OCI-LY1 (cell line): ENCODE measurements around the gene RNF151.
A peak's percentile ranks its signal among the peaks of the same experiment; 100 is the strongest.

ENCODE experiments used
- H2AFZ ChIP-seq: fragments of 200-600 bp; sonication (generic), shearing (Covaris generic); 2 replicates; pipeline ENCODE4 v1.6.0; 2014; ENCODE audit warnings: antibody characterized with exemption, mild to moderate bottlenecking, low read length
- H3F3A ChIP-seq: fragments of 200-600 bp; sonication (generic), shearing (Covaris generic); 2 replicates; pipeline ENCODE4 v1.6.0; 2014; ENCODE audit warnings: mild to moderate bottlenecking, antibody characterized with exemption, low read length, moderate library complexity; ENCODE audit not compliant: insufficient read depth
- H3K27ac ChIP-seq: fragments of 200-600 bp; sonication (generic); 2 replicates; pipeline ENCODE4 v1.5.1; 2014; ENCODE audit warnings: low read length, mixed run types, mild to moderate bottlenecking, low read depth; ENCODE audit not compliant: poor library complexity, severe bottlenecking
- H3K27me3 ChIP-seq: fragments of 200-600 bp; sonication (generic); 2 replicates; pipeline ENCODE4 v1.6.0; 2014; ENCODE audit warnings: antibody characterized with exemption, mild to moderate bottlenecking, low read length, moderate library complexity; ENCODE audit not compliant: insufficient read depth
- H3K36me3 ChIP-seq: fragments of 200-600 bp; sonication (generic); 2 replicates; pipeline ENCODE4 v1.6.1; 2014; ENCODE audit warnings: mild to moderate bottlenecking, antibody characterized with exemption, low read length, moderate library complexity, mixed read lengths; ENCODE audit not compliant: insufficient read depth
- H3K4me1 ChIP-seq: fragments of 200-600 bp; sonication (generic); 2 replicates; pipeline ENCODE4 v1.5.1; 2014; ENCODE audit warnings: mild to moderate bottlenecking, low read length, moderate library complexity; ENCODE audit not compliant: insufficient read depth, severe bottlenecking
- H3K4me2 ChIP-seq: fragments of 200-600 bp; sonication (generic), shearing (Covaris generic); 2 replicates; pipeline ENCODE4 v1.6.1; 2014; ENCODE audit warnings: low read length
- H3K4me3 ChIP-seq: fragments of 200-600 bp; sonication (generic); 2 replicates; pipeline ENCODE4 v1.5.1; 2014; ENCODE audit warnings: low read length, low read depth, mild to moderate bottlenecking, mixed read lengths; ENCODE audit not compliant: poor library complexity, severe bottlenecking
- H3K79me2 ChIP-seq: fragments of 200-600 bp; shearing (Covaris generic); 2 replicates; pipeline ENCODE4 v1.6.1; 2016; ENCODE audit warnings: mixed run types, low read length, mixed read lengths; ENCODE audit not compliant: insufficient read depth
- H3K9ac ChIP-seq: fragments of 200-600 bp; sonication (generic), shearing (Covaris generic); 2 replicates; pipeline ENCODE4 v1.6.1; 2014; ENCODE audit warnings: mild to moderate bottlenecking, low read length, mixed read lengths
- H3K9me2 ChIP-seq: fragments of 200-600 bp; sonication (generic), shearing (Covaris generic); 2 replicates; pipeline ENCODE4 v1.6.1; 2014; ENCODE audit warnings: low read depth, mild to moderate bottlenecking, low read length, mixed read lengths
- H3K9me3 ChIP-seq: fragments of 200-600 bp; shearing (Covaris generic); 2 replicates; pipeline ENCODE4 v1.6.1; 2014; ENCODE audit warnings: low read length, mixed read lengths
- H4K20me1 ChIP-seq: fragments of 200-600 bp; sonication (generic), shearing (Covaris generic); 2 replicates; pipeline ENCODE4 v1.6.0; 2016; ENCODE audit warnings: mild to moderate bottlenecking, low read length; ENCODE audit not compliant: insufficient read depth
- EZH2 ChIP-seq: fragments of 200-600 bp; sonication (generic), shearing (Covaris generic); IDR thresholded peaks from 2 replicates; pipeline ENCODE4 v1.8.0; 2017; ENCODE audit warnings: borderline replicate concordance, mixed run types, mild to moderate bottlenecking, antibody characterized with exemption, low read length, moderate library complexity, mixed read lengths
- TF ChIP-seq, protein P1 (sequence below): fragments of 200-600 bp; sonication (generic), shearing (Covaris generic); IDR thresholded peaks from 2 replicates; pipeline ENCODE4 v1.5.1; 2017; ENCODE audit warnings: mild to moderate bottlenecking, antibody characterized with exemption, low read length, moderate library complexity, mixed read lengths

The RNF151 gene

DNA sequence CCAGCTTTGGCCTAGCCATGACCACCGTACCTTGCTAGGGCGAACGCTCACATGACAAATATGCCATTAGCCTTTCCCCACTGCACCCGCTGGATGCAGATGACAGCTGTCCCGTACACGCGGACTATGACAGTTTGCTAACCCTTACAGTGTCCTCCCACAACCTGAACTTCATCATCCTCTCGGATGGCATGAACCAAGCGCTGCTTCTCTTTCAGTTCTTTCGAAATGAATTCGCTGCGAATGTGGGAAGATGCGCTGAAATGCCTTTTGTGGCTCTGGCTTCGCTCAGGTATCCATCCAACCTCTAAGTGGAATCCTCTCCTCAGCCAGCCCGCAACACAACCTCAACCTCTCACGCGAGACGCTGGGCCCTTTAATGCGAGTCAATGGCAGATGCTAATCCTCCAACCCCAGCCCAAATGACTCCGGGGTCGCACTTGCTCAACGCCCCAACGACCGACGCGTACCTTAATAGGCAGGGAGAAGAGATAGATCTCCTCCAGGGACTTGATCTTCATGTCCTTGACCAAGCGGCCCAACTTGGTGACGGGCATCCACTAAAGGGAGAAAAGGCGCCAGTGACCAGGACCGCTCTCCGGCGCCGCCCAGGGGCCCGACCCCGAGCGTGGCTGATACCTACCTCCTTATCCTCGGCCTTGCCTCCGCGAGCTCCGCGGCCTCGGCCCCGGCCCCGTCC, 2.7 kb upstream of the RNF151 start:
- H3K4me3 ChIP-seq = peak overlapping the region; percentile 97
- peaks cover 45% of the 10 kb centered on the region for H3K4me1 ChIP-seq
- H3K9me3 ChIP-seq = no peaks in the 10 kb centered on the region
- H3K27ac ChIP-seq = peak overlapping the region; percentile 84
- no peaks in the 10 kb centered on the region for H3K27me3 ChIP-seq
- H3K9me2 ChIP-seq = no peaks in the 10 kb centered on the region
- peak overlapping the region; percentile 97 for H3K4me2 ChIP-seq
- H4K20me1 ChIP-seq = no peaks in the 10 kb centered on the region
- TF ChIP-seq, protein P1, sequence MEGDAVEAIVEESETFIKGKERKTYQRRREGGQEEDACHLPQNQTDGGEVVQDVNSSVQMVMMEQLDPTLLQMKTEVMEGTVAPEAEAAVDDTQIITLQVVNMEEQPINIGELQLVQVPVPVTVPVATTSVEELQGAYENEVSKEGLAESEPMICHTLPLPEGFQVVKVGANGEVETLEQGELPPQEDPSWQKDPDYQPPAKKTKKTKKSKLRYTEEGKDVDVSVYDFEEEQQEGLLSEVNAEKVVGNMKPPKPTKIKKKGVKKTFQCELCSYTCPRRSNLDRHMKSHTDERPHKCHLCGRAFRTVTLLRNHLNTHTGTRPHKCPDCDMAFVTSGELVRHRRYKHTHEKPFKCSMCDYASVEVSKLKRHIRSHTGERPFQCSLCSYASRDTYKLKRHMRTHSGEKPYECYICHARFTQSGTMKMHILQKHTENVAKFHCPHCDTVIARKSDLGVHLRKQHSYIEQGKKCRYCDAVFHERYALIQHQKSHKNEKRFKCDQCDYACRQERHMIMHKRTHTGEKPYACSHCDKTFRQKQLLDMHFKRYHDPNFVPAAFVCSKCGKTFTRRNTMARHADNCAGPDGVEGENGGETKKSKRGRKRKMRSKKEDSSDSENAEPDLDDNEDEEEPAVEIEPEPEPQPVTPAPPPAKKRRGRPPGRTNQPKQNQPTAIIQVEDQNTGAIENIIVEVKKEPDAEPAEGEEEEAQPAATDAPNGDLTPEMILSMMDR = peak; percentile 29
- no peak for TF ChIP-seq EZH2
- peaks cover 35% of the 10 kb centered on the region for H3K36me3 ChIP-seq
- H2AFZ ChIP-seq = no peak overlapping the region
- peak overlapping the region; percentile 99 for H3K9ac ChIP-seq
- H3K79me2 ChIP-seq = peaks cover 21% of the 10 kb centered on the region
- H3F3A ChIP-seq = peaks cover 16% of the 10 kb centered on the region

DNA sequence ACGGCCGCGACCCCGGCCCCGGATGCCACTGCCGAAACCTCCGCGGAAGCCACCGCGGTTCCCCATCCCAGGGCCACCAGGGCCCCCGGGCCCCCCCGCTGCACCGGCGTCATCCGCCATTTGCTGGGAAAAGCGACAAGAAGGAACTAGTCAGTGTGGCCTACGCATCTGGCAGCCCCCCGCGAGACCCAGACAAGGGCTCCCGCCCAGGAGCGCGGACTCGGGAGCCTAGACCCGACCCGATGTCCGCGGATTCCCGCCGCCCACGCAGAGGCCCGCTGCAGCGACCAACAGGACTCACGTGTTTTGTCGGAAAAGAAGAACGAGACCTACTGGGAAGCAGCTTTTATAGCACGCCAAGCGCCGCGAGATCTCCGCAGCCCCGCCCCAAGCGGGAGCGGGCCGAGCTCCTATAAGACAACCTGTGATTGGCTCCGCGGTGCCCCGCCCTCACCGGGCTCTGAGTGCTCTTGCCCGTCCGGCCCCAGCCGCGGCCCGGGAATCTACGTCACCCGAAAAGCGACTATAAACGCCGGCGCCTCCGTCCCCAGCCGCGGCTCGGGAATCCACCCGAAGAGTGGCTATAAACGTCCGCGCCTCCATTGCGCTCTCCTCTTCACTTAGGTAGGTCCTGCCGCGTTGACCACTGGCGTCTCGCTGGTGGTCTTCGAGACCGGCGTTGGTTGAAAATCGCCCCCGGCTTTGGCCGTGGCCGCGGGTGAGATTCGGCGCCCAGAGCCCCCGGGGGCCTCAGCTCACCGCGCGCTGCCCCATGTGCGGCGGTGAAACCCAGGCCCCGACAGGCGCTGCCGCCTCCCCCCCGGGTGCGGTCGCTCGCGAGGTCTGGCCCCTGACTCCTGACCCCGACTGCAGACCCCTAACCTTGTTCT, 1.9 kb upstream of the RNF151 start, which contains the start of gene RPS2:
Gene RPS2, minus strand, starts transcription at position 321 of the 890 bp plus-strand sequence. Its CDS starts 201 bp downstream, at position 120.
- H3K36me3 ChIP-seq = peaks cover 35% of the 10 kb centered on the region
- no peak within 1 kb of the TSS for H2AFZ ChIP-seq
- no peaks in the 10 kb centered on the region for H3K9me2 ChIP-seq
- no peaks in the 10 kb centered on the region for H3K9me3 ChIP-seq
- peak within 1 kb of the TSS; percentile 97 for H3K4me3 ChIP-seq
- H3F3A ChIP-seq = peaks cover 16% of the 10 kb centered on the region
- H3K27ac ChIP-seq = peak within 1 kb of the TSS; percentile 84
- H3K9ac ChIP-seq = peak within 1 kb of the TSS; percentile 99
- peak within 1 kb of the TSS; percentile 97 for H3K4me2 ChIP-seq
- H3K27me3 ChIP-seq = no peaks in the 10 kb centered on the region
- H3K79me2 ChIP-seq = peaks cover 21% of the 10 kb centered on the region
- H3K4me1 ChIP-seq = peaks cover 42% of the 10 kb centered on the region
- no peaks in the 10 kb centered on the region for H4K20me1 ChIP-seq
- TF ChIP-seq EZH2 = no peak
- TF ChIP-seq, protein P1 = no peak; the same call in 1 of the 2 replicates

DNA sequence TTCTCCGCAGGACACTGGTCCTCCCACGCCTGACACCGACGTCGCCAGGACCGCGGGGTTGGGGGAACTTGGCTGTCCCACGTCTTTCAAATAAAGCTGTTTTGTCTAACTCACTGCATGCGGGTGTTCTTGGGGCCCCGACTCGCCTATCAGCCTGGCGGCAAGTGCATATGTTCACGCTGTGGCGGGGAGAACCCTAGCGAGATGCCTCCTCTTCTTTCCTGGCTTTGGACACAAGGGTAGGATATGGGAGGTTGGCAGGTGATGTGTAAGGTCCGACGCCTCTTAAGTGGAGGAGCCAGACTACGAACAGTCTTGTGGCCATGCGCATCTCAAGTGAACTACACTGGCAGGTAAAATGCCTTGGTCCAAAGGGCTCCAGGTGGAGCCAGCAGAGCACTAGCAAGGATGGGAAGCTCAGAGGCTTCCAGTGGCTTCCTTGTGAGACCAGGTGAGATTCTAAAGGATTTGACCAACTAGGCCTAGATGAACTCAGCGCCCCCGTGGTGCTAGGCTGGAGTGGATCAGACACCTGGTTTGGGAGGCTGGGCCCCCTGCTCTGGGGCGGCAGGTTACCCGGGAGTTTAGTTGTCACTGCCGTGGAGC, 1.2 kb upstream of the RNF151 start:
- no peaks in the 10 kb centered on the region for H3K9me2 ChIP-seq
- peak overlapping the region; percentile 88 for H3K9ac ChIP-seq
- H4K20me1 ChIP-seq = no peaks in the 10 kb centered on the region
- H3K4me1 ChIP-seq = peaks cover 43% of the 10 kb centered on the region
- no peak for TF ChIP-seq EZH2
- TF ChIP-seq, protein P1 = no peak
- H2AFZ ChIP-seq = no peak overlapping the region
- H3K9me3 ChIP-seq = no peaks in the 10 kb centered on the region
- H3K27me3 ChIP-seq = no peaks in the 10 kb centered on the region
- H3F3A ChIP-seq = peaks cover 16% of the 10 kb centered on the region
- peak overlapping the region; percentile 18 for H3K27ac ChIP-seq
- peak overlapping the region; percentile 72 for H3K4me2 ChIP-seq
- peak overlapping the region; percentile 97 for H3K4me3 ChIP-seq
- peaks cover 35% of the 10 kb centered on the region for H3K36me3 ChIP-seq
- peaks cover 21% of the 10 kb centered on the region for H3K79me2 ChIP-seq
